ENCODE results near the gene GNRH2.
"Not testable (repeated sequence)": the region's sequence is repeated elsewhere in the genome, so short reads cannot be mapped to it uniquely, and the experiment has no call there.

Gene GNRH2

GRCh38 chr20:3044336-3044965 is 1.0 kb downstream of the GNRH2 start:
- no peak for DNase-seq

- peak; percentile 48 for DNase-seq
Measured at GRCh38 chr20:3045042-3045815, 1.8 kb downstream of the GNRH2 start.

GRCh38 chr20:3045816-3046676 is 2.6 kb downstream of the GNRH2 start, which contains the start of gene MRPS26:
TSS of gene MRPS26 (plus strand) at chr20:3046052. CDS start at chr20:3046069, 17 bp downstream.
- DNase-seq, result peak; percentile 84

- DNase-seq, result peak; percentile 19
Measured at GRCh38 chr20:3046677-3047462, 3.4 kb downstream of the GNRH2 start.

- no peak for DNase-seq
Measured at GRCh38 chr20:3047486-3048419, 4.3 kb downstream of the GNRH2 start.

- DNase-seq, result no peak
Measured at GRCh38 chr20:3051385-3052019, 8.1 kb downstream of the GNRH2 start.

GRCh38 chr20:3059489-3059888 is 16.1 kb downstream of the GNRH2 start:
- DNase-seq, result no peak

- DNase-seq, result not testable (repeated sequence)
Measured at GRCh38 chr20:3064119-3064518, 20.7 kb downstream of the GNRH2 start.

- no peak for DNase-seq
Measured at GRCh38 chr20:3067139-3068014, 24.0 kb downstream of the GNRH2 start.

- no peak for DNase-seq
Measured at GRCh38 chr20:3068075-3068474, 24.7 kb downstream of the GNRH2 start.

- peak; percentile 28 for DNase-seq
Measured at GRCh38 chr20:3068986-3069900, 25.8 kb downstream of the GNRH2 start.

- DNase-seq, result no peak
Measured at GRCh38 chr20:3070725-3071124, 27.3 kb downstream of the GNRH2 start.

- DNase-seq, result no peak
Measured at GRCh38 chr20:3071266-3071609, 27.8 kb downstream of the GNRH2 start.

- peak; percentile 76 for DNase-seq
Measured at GRCh38 chr20:3071610-3072529, 28.4 kb downstream of the GNRH2 start, which contains the start of gene OXT. TSS of gene OXT (plus strand) at chr20:3071620. CDS start at chr20:3071656, 36 bp downstream.

GRCh38 chr20:3072530-3073250 is 29.3 kb downstream of the GNRH2 start:
- no peak for DNase-seq

GRCh38 chr20:3073251-3073643 is 29.8 kb downstream of the GNRH2 start:
- not testable (repeated sequence) for DNase-seq

GRCh38 chr20:3074812-3075211 is 31.4 kb downstream of the GNRH2 start:
- DNase-seq, result no peak
